Stimulated activated CD4-positive, alpha-beta T cell treated with anti-CD3 and anti-CD28 coated beads, Interleukin-12 subunit alpha, Interleukin-12 subunit beta, amount 100 ng/mL, for 24 hours (primary cell): ENCODE measurements around the gene RECQL5.

ENCODE experiments used
- DNase-seq, 2 experiments: peaks; one replicate each; pipeline ENCODE4 v3.0.0-alpha.2; 2020; ENCODE audit warnings: low read depth in 2 of 2

The RECQL5 gene

DNA sequence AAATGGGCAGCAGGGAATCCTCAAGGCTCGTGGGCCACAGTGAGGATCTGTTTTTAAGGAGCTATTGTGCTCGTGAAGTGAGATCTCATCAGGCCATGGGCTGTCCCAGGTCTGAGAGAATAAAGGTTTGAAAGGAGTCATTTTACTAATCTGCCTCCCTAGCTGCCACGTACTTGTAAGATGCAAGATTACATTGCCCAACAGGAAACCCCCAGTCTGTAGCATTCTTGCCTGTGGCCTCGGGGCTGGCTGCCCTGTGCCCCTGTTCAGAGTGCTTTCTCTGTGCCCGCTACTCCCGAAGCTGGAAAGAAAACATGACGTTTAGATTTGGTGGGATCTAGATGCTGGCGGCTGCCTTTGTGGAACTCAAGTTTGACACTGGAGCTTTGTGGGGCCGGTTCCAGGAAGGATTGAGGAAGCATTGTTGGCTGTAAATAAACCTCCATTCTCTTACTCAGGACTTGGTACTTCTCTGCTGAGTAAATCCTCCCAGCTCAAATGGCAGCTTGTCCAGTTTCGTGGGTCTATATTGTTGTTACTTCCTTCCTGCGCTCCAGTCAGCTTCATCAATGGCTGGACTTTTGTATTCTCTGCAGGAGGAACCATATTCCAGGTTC is 21.4 kb upstream of the RECQL5 start:
- no peak for DNase-seq

DNA sequence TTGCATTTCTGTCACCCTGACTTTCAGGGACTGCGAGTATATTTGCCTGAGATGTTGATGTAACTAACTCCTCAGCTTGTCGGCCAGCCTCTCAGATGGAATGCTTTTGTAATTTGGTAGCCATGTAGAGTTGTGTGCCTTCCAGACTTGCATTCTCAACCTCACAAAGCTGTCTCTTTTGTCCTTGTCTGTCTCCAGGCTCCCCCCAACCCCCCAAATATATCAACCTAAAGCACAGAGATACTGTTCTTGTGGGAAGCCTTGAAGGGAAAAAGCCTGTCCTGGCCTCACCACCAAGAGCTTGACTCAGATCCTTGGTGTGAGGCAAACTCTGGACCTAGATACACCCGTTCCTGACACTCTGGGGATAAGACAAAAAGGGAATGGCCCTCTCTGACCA is 18.5 kb upstream of the RECQL5 start:
- DNase-seq, result no peak

DNA sequence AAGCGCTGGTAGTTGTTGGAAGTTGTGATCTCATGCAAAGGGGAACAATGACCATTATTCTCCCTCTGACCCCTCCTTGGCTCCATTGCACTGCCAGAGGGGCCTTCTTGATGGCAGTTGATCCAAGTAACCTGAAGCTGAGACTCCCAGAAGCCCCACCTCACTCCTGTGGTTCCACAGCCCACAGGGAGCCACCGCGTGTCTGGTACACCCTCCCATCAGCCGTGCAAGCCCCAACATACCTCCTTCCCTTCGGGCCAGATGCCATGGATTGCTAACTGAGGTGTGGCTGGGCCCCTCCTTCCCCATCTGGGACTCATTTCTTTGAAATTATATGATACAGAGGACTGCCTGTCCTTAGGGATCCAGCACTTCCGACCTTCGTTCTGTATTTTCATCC is 18.0 kb upstream of the RECQL5 start:
- no peak for DNase-seq

DNA sequence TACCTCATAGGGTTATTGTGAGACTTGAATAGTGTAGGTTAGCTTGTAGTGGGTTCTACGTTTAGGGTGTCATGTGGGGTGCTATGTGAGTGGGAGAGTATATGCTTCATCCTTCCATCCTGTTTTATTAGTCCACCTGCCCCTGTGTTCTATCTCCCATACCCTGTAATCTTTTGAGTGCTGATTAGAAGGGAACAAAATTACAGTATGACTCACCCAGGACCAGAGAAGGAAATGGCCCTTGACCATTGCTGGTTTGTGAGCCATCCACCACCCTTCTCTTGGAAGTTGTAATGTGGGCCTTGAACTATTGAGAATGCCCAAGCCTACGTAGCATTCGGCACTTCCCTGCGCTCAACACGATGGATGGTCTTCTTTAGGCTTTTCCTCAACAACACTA is 17.3 kb upstream of the RECQL5 start:
- no peak for DNase-seq

DNA sequence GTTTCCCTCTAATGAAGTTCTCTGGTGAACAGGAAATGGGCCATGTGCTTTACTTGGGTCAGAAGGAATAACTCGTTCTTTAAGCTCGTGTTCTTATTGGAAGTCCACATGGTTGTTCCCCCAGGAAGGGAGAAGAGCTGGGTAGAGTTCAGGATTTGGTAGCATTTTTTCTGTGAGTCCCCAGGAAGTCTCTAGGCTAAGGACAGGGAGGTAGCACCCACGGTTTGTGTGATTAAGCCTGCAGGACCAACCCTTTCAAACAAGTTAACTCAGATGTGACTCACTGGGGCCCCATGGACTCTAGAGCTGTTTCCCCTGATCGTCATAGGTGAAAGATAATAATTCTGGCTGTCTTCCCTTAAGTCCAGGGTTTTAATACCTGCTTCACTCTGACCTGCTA is 16.6 kb upstream of the RECQL5 start:
- no peak for DNase-seq

DNA sequence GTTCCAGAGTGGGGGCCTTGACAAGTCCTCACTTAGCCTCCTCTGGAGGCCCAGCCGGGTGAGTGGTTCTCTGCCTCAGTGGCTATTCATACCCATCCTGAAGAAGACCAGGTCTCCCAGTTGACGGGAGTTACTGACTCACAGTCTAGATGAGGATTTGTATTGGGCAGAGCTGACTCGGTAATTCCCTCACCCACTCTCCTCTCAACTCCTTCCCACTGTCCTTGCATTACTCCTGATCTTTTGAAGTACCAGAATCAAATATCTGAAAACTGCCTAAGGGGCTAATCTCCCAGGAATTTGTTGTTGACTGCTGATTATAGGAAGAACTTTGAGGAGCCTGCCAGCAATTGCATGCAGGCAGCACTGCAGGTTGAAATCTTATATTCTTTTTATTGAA is 14.3 kb upstream of the RECQL5 start:
- DNase-seq, result no peak

DNA sequence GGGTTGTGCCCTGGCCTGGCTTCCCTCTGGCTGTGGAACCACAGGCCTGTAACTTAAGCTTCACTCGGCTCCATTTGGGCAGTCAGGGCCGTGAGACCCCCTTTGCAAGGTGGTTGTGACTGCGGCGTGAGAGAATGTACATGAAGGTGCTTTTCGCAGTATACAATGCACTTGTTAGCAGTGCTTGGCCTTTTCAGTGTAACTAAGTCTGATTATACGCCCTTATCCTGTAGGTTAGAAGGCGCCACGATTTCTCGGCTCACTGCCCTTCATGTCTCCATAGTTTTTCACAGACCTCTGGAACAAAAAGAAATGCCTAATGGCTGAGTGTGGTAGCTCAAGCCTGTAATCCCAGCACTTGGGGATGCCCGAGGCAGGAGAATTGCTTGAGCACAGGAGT is 13.5 kb upstream of the RECQL5 start:
- no peak for DNase-seq

DNA sequence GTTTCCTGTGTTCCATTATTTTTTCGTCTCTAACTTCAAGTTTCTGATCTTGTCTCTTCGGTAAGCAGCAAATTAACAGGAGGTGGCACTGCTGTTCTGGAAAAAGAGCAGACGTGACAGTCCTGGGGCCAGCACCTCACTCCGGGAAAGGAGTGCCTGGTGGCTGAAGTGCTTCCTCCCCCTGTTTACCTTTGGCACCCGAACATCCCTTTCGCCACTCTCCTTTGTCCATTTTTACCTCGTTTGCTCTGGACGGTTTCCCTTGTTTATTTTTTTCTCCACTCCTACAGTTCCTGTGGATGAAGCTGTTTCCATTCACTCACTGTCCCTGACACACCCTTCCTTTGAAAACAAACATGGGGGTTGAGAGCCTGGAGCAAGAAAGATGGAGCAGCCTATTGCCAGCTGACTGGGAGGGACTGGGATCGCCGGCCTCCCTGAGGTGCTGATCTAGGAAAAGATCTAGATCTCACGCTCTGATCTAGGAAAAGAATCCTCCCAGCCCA is 12.8 kb upstream of the RECQL5 start:
- no peak for DNase-seq

DNA sequence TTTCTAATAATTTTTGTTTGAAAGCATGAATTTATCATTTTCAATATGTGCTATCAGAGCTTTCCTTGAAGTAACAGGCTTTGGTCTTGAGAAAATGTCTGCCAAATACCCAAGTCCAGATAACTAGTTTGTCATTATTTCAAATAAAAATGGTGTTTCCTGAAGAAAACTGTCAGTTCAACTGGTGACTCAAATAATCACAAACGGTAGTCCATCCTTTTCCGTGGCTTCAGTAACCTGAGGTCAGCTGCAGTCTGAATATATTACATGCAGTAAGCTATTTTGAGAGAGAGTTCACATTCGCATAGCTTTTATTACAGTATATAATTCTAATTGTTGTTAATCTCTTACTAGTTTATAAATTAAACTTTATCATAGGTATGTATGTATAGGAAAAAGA is 9.5 kb upstream of the RECQL5 start:
- DNase-seq, result no peak

DNA sequence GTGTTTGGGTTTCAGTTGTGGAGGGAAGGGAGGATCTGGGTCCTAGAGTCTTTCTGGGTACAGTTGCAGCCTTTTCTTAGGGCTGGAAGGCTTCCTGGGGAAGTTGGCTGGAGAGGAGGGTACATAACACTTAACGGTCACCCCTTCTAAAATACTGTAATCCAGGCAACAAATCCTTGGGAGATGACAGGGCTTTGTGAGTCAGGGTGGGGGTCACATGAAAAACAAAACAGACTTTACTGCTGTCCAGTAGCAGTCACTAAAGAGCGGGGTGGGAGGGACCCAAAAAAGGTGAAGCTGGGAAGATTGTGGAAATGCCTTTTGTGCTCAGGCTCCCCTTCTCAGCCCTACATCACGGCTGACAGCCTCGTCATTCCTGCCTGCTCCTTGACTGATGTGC is 6.5 kb upstream of the RECQL5 start:
- DNase-seq, result no peak

DNA sequence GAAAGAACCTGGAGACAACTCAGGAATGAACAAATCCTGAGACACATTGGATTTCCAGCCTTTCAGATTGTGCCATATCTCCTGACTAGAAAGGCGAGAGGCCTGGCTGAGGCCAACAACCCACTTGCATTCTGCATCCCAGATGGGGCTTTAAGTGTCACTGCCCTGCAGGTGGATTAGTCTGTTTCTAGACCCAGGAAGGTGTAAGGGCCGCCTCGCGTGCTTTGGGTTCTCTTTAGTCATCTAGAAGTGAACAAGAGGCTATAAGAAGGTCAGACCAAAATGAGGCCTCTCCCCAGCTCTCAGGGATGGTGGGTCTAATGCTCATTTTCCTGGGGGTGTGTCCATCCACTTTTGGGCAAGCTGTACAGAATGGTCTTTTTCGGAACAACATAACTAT is 5.1 kb upstream of the RECQL5 start:
- DNase-seq, result no peak

DNA sequence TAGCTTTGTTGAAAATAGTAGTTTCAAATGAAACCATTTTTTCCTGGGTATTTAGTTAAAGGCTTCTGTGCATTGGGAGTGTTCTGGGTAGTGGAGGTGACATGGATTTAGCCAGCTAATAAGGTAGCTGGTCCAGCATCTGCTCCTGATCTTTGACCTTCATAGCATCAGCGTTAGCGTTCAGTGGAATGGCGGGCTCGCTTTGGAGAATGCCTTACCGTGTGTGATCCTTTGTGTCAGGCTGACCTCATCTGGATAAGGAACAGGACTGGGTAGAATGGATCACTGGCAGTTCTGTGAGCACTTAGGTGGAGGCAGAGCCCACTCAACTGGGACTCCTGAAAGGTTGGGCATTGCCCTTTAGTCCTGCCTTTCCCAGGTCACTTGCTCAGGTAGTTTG is 3.9 kb upstream of the RECQL5 start:
- DNase-seq, result no peak

DNA sequence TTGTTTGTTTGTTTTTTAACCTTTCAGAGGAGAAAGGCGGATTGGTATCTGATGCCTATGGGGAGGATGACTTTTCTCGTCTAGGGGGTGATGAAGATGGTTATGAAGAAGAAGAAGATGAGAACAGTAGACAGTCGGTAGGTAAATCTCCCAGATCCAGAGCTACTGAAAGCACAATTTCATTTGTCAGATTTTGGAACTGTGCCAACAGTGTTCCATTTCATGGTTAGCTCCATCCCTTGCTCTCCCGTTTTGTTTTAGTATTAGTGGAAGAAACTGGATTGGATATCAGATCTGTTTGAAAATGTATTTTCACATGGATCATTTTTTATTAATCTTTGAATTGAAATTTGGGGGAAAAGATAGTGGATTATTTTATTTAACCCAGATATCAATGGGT is 1.5 kb upstream of the RECQL5 start:
- DNase-seq, result no peak

DNA sequence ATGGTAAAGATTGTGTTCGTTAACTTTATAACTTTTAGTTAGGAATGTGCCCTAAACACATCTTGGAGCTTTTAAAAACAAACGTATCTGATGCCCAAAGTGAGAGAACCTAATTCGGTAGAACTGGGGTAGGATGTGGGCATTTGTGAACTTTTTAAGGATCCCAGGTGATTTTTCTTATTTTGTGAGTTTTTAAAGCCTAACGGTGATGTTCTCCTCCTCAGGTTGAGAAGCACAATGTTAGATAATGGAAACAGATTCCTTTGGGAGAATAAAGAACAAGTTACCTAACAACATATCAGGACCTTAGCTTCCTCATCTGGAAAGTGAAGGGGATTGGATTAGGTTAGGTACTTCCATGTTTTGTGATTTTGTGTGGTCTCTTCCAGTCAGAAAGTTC is 871 bp upstream of the RECQL5 start:
- DNase-seq, result no peak

DNA sequence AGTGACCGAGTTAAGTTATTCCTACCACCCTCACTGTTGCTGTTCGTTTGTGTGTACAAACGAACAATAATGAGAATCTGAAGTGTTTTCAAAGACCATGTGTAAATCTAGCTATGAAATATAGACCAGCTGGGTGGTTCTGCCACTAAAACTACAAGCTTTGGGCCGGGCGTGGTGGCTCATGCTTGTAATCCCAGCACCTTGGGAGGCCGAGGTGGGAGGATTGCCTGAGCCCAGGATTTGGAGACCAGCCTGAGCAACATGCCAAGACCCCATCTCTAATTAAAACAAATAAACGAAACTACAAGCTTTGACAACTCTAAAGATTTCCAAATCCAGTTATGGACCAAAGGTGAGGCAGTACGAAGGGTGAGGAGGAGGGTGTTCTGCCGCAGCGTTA is 973 bp downstream of the RECQL5 start:
- no peak for DNase-seq

DNA sequence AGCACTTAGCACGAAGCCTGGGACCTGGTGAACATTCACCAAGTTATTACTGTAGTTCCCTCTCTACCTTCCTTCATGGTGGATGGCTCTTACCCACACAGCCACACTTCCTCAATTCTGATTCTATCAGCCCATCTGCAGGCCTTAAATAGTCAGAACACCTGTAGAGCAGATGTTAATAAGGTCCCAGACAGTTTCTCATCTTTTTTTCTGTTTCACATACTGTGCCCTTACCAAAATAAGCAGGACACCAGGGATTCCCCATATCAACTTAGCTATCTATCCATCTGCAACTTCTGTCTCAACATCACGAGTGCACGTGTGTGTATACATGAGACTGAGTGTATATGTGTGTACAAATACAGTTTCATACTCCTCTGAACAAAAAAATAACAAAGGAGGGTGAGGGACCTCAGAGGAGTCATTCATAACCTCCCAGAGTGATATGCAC is 2.8 kb downstream of the RECQL5 start:
- DNase-seq, result no peak

DNA sequence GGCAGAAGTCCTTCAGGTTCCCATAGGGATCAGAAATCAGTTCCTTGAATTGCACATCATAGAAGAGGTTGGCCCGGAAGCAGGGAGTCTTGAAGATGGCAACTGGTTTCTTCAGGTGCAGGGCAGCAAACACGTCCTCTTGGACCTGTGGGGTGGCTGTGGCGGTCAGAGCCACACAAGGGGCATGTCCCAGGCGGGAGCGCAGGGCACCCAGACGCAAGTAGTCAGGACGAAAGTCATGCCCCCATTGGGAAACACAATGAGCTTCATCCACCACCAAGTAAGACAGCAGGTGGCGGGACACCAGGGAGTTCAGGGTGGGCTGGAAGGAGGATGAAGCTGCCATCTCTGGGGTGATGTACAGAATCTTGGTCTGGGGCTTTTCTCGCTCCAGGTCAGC is 4.4 kb downstream of the RECQL5 start:
- no peak for DNase-seq

DNA sequence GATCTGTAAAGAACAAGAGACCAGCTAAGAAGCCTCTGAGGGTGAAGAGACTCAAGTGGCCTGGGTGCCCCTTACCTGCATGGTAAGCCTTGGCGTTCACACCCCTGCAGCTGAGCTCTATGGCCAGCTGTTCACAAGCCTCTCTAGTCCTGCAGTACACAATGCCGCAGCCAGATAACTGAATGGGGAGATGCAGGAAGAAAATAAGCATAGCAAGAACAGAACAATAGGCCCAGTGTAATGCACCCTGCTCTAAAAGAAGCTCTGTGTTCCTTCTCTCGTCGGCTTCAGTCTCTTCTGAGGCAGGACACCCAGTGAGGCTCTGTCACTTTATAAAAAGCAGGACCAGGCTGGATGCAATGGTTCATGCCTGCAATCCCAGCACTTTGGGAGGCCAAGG is 5.4 kb downstream of the RECQL5 start:
- no peak for DNase-seq

DNA sequence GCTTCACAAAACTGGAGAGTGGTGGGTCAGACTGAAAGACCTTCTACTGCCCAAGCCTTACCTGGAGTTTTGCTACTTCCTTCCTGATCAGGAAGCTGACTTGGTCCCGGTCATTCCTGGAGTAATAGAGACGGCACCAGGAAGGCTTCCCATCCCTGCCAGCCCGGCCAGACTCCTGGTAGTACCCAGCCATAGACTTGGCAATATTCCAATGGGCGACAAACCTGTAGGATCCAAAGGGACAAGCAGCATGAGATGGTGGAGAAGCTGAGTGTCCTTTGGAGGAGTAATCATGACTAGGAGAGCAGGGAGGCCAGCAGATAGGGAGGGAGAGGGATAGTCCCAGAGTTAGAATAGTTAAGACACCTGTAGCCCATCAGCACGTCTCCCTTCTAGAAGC is 8.7 kb downstream of the RECQL5 start:
- no peak for DNase-seq

DNA sequence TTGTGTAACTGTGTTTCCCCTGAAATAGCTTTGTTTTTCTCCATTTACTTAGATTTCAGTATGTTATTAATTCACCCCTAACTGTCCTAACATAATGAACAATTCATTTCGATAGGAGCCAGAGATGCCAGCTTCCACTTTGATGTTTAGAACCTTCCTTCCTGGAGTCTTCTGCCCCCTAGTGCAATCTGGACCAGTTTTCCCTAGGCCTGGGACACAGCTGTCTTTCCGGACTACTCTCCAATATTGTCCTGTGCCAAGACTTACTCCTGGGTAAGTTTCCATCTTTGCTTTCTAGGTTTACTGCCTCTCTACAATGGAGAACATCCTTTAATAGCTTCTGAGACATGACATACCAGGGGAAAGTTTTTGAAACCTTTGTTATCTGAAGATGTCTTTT is 12.8 kb downstream of the RECQL5 start:
- no peak for DNase-seq

DNA sequence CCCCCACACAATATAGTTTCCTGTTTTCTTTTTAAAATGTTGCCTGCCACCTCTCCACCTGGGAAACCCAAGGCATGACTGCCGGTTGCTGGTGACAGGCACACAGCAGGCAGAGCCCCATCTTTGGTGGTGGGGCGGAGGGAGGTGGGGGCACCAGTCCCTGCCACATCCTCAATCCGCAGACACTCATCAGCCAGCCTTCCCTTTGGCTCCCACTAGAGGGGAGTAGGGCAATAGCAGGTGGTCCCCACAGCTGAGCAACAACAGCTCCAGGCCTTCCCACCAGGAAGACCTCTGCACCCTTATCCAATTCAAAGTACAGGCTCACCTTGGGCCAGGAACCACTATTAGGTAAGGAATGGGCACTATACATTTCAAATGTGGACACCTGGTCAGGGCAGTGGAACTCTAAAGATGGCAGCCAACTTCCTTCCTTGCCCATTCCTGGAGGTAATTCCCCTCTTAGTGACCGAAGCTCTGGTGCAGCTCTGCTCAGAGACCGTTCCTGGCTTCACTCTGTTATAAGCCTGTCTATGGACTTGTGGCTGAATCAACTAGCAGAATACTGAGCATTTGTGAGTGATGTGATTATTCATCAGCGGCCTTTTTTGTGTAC is 13.9 kb downstream of the RECQL5 start:
- no peak for DNase-seq

DNA sequence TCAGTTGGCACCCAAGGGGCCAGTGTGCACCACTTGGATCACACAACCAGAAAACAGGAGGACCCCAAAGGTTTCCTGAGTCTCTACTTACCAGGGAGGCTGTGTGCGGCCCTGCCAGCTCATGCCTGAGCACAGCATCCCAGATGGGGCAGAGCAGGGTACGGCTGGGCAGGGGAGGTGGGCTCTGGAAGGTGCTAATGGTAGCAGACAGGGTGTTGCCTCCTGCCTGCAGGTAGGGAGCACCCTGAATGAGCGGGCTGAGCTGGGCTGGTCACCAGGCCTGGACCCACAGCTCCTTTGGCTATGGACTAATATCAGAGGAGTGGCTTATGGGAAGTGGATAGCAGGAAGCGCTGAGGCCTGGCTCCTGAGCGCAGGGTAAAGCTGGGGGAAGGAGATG is 14.6 kb downstream of the RECQL5 start:
- DNase-seq, result no peak

DNA sequence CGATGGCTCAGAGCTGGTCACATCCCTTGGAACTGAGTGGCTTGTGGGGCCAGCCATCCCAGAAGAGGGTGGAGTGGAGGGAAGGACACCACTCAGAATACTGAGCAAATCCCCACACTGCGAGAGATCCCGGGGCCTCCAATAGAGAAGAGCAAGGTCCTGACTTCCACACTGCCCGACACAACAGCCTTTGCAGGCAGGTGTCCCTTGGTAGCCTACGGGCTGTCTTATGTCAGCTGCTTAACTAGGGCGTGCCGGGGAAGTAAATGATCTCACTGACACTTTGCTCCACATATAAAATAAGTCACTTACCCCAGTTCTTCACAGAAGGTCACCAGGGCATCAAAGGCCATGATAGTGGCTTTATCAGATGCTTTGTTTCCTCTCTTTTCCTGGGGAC is 16.1 kb downstream of the RECQL5 start:
- no peak for DNase-seq

DNA sequence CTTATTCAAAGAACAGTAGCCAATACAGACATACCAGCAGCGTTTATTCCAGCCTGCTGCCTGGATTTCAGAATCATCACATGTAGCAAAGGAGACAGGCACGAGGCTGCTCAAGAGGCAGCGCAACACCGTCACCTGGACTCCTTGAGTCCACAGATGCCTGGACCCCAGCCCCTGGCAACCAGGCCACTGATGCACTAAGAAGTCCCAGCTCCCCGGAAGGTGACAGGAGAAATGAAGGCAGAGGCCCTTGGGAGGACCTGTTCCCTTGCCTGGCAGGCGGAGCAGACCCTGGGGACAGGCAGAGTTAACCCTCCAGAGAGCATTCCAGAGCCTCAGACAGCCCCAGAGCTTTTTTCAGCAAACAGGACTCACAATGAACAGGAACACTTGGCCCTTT is 17.3 kb downstream of the RECQL5 start:
- no peak for DNase-seq
